ENCODE measurements around the gene SPON2.
A peak's percentile ranks its signal among the peaks of the same experiment; 100 is the strongest.

Gene SPON2
- total RNA-seq, result 9.5 to 15.3 reads per million in 2 donors

GRCh38 chr4:1172228-1172851 lies at the start of gene SPON2:
Gene SPON2 (minus strand): TSS chr4:1172583.
- peak; percentile 18 for DNase-seq

GRCh38 chr4:1221155-1221870 lies 48.9 kb upstream of the SPON2 start:
- no peak for DNase-seq

- DNase-seq, result no peak
Measured at GRCh38 chr4:1220566-1220965, 48.2 kb upstream of the SPON2 start.

GRCh38 chr4:1219566-1219950 lies 47.2 kb upstream of the SPON2 start:
- DNase-seq, result no peak

- DNase-seq, result no peak
Measured at GRCh38 chr4:1218634-1219565, 46.5 kb upstream of the SPON2 start.

GRCh38 chr4:1217366-1217765 lies 45.0 kb upstream of the SPON2 start:
- DNase-seq, result no peak

GRCh38 chr4:1216869-1217294 lies 44.5 kb upstream of the SPON2 start:
- peak; percentile 47 for DNase-seq

- no peak for DNase-seq
Measured at GRCh38 chr4:1216076-1216614, 43.8 kb upstream of the SPON2 start.

- no peak for DNase-seq
Measured at GRCh38 chr4:1215141-1216075, 43.0 kb upstream of the SPON2 start.

GRCh38 chr4:1214101-1215095 lies 42.0 kb upstream of the SPON2 start:
- no peak for DNase-seq

GRCh38 chr4:1213336-1213995 lies 41.1 kb upstream of the SPON2 start:
- no peak for DNase-seq

- DNase-seq, result no peak
Measured at GRCh38 chr4:1212546-1213335, 40.4 kb upstream of the SPON2 start.

GRCh38 chr4:1211891-1212545 lies 39.6 kb upstream of the SPON2 start:
- DNase-seq, result no peak

GRCh38 chr4:1211371-1211770 lies 39.0 kb upstream of the SPON2 start:
- no peak for DNase-seq

GRCh38 chr4:1210971-1211370 lies 38.6 kb upstream of the SPON2 start:
- no peak for DNase-seq

- no peak for DNase-seq
Measured at GRCh38 chr4:1210241-1210841, 38.0 kb upstream of the SPON2 start.

- no peak for DNase-seq
Measured at GRCh38 chr4:1209821-1210220, 37.4 kb upstream of the SPON2 start.

Data from activated gamma-delta T cell (primary cell).